Stimulated activated CD4-positive, alpha-beta T cell treated with anti-CD3 and anti-CD28 coated beads, Interleukin-12 subunit alpha, Interleukin-12 subunit beta, amount 100 ng/mL, for 4 hours (primary cell): Measurements from ENCODE around the gene SAMD1.

Source experiments
- DNase-seq: peaks from one replicate; pipeline ENCODE4 v3.0.0-alpha.2; 2020

The SAMD1 gene

DNA sequence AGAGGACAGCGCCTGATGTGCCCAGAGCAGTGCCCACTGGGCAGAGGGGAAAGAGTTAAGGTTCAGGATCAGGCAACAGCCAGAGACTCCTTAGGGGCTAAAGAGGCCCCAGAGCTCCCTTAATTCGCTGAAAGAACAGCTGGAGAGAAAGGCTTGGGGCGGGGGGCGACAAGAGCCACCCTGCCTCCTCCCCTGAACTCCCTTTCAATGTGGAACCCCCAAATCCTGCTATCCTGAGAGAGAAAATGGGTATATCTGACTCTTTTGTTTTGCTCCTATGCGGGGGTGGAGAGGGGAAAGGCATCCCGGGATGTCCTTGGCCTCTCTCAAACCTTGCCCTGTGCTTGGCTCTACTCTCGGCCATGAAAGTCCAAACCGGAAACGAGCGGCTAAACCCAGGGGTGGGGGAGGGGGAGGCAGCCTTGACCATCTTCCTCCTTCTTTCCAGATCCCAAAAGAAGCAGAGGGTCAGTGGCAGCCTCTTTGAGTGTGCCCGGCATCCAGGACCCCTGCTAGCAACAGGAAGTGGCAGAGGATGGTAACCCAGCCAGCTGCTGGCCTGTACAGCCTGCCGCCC lies 22.3 kb upstream of the SAMD1 start:
- no peak for DNase-seq

DNA sequence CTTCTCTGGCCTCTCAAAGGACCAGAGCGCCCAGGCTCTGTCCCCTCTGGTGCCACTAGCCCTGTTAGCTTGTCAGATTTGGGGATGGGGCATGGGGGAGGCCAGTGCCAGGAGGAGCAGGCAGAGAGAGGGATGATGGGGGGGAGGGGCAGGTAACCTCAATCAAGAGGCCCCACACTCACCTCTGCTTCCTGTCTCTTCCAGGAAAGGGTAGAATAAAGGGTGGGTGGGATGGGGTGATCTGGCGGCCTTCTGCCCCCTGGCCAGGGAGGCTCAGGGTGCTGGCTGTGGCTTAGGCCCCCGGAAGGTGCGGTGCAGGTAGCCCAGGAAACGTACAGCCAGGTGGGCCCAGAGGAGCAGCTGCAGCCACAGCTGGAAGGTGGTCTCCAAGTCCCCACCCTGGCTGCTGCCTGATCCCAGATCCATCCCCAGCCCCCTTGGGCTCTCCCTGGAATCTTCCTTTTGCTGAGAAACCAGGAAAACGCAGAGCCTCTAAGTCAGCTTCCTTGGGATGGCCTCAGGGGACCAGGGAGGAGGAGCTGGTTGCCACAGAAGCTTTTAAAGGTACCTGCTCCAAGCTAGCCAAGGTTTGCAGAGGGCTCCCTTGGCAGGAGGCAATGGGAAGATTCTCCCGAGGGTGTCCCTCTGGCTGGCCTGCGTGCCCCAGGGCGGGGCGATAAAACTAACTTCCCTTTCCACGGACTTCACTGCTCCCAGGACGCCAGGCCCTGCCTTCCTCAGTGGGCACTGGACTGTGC lies 21.7 kb upstream of the SAMD1 start:
- DNase-seq: no peak

DNA sequence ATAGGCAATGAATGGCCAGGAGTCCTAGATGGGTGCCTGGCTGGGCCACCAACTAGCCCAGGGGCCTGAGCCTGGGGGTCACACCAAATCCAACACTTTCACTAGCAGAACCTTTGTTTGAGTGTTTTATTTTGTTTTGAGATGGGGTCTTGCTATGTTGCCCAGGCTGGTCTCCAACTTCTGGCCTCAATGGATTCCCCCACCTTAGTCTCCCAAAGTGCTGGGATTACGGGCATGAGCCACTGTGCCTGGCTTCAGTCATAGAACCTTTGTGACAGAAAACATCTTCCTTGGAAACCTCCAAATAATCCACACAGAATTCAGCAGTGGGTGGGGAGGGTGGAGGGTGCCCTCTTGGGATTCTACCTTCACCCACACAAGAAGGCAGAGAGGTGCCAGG lies 20.9 kb upstream of the SAMD1 start:
- no peak for DNase-seq

DNA sequence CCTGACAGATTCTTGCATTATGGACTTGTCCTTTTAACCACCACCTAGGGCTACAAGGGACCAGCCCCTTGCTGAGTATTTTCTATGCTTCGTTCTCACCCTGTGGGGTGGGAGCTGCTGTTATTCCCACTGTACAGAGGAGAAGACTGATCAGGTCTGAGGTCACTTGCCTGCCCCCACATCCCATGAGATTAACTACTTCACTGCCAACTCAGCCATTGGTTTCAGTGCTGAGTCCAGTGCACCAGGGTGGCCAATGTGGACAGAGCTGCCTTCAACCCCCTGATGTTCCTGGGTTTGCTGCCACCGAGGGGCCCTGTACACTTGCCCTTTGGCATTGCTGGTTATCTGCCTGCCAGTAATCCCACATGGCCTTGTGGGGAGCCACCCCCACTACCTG lies 20.1 kb upstream of the SAMD1 start:
- no peak for DNase-seq

DNA sequence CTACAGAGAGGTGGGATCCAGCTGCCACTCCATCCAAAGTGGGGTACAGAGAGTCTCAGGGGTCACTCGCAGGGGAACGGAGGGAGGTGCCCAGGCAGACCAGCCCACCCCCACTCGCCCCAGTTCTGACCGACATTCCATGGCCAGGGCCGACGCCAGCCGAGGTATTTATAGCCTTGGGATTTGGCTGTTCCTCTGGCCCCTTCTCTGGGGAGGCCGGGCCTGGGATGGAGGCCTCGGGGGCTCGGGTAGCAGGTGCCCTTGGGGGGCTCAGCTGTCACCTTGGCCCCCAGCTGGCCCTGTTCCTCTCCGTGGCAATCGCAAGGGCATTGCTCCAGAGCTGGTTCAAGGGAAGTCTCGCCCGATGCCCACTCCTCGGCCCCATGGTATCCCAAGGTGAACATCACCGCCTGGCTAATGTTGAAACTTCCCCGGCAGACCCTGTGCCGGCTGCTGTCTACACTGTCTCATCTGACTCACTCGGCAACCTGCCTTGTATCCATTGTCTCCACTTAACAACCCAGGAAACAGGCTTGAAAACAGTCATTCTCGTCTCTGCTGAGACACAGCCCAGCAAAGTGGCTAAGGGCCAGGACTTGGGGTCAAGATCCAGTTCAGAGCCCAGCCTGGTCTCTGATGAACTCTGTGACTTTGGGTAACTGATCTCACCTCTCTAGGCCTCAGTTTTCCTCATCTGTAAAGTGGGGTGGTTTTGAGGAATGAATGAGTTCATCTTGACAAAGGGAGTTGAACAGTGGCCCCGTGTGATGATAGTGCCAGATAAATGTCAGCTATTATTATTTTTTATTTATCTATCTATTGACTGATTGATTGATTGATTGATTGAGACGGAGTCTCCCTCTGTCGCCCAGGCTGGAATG lies 17.3 kb upstream of the SAMD1 start:
- no peak for DNase-seq

DNA sequence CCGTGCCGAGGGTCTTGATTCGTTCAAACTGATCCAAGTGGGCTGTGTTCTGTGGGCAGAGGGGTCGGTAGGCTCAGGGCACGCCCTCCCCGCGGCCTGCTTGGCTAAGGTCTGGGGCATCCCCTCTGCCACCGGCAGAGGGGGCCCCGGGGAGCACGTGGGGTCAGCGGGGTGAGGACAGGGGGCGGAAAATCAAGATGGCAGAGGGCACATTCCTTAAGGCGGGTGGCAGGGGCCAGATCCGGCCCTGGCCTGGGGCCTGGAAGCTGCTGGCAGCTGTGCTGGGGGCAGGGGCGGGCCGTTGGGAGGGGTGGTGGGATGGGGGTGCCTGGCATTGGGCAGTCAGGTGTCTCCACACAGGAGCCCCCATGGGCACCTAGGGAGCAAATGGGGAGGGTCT lies 16.3 kb upstream of the SAMD1 start:
- DNase-seq: no peak

DNA sequence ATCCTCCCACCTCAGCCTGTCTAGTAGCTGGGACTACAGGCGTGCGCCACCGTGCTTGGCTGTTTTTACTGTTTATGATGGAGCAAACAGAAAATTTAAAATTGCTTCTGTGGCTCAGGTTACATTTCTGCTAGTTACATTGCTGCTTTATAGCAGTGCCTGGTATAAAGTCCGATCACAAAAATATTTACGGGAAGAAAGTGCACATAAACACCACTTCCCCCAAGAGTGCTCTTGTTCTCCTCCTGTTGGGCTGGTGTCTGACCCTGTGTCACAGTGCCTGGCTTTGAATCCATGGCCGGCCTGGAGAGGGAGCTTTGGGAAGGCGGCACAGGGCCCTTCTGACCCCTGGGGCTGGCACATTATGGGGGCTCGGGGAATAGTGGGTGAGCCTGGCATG lies 15.1 kb upstream of the SAMD1 start:
- DNase-seq: no peak

DNA sequence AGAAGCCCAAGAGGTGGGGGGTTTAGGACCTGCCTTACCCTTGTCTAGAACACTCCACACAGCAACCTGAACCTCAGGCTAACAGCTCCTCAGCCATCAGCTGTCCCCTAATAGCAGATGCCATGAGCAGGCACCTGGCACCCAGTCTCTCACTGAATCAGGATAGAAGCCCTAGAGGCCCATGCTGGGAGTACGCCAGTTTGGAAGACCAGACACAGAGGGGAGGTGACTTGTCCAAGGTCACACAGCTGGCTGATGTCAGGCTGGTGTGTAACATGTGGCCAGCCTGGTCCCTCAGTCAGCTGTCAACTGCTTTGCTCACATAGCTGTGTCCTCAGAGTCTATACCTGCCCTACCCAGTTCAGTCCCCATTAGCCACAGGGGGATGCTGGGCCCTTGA lies 12.8 kb upstream of the SAMD1 start:
- DNase-seq: no peak

DNA sequence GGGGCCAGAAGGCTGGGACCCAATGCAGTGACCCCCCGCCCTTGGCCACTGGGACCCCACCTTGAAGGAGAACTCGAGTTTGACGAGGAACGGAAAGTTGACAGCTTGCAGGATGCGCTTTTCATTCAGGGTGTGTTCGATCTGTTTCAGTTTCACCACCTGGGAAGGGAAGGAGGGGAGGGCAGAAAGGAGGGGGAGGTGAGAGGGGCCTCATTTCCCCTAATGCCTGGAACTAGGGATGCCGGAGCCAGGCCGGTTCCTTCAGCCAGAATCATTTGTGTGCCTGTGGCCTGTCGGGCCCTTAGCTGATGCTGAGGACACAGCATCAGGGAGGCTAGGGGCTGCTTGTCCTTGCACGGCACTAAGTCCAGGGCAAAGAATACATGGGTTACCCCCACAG lies 12.2 kb upstream of the SAMD1 start:
- DNase-seq: no peak

DNA sequence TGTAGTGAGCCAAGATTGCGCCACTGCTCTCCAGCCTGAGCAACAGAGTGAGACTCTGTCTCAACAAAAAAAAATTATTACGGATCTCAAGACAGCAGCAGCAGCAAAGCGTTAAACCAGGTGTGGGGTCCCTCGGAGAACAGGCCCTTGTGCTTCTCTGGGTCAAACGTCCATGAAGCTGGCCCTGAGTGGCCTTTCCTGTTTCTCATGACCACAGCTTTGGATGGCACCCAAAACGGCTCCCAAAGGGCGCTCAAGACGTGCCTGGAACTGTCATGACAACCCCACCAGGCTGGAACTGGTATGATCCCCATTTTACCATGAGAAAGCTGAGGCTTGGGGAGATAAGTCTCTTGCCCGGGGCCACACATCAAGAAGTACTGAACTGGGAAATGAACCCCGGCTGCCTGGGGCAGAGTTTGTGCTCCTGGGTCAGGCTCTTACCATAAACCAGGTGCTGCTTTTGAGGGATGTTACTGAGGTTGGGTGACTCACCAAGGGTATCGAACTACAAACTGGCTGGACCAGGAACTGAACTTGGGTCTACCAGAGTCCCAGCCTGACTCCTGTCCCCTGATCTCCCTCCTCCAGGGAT lies 11.6 kb upstream of the SAMD1 start:
- no peak for DNase-seq

DNA sequence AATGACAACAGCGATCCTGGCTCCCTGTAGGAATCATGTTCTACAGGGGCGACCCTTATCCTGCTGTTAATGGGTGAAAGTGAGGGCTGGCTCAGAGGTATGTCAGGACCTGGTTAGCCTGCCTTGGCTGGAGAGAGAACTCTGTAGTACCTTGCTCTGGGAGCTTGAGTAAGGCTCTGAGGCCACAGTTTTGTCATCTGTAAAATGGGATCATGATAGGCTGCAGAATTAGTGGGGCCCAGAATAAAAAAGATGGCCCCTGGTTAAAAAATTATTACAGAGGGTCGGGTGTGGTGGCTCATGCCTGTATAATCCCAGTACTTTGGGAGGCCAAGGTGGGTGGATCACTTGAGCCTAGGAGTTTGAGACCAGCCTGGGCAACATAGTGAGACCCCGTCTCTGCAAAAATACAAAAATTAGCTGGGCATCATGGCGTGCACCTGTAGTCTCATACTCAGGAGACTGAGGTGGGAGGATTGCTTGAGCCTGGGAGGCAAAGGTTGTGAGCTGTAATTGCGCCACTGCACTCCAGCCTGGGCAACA lies 10.5 kb upstream of the SAMD1 start:
- DNase-seq: no peak

DNA sequence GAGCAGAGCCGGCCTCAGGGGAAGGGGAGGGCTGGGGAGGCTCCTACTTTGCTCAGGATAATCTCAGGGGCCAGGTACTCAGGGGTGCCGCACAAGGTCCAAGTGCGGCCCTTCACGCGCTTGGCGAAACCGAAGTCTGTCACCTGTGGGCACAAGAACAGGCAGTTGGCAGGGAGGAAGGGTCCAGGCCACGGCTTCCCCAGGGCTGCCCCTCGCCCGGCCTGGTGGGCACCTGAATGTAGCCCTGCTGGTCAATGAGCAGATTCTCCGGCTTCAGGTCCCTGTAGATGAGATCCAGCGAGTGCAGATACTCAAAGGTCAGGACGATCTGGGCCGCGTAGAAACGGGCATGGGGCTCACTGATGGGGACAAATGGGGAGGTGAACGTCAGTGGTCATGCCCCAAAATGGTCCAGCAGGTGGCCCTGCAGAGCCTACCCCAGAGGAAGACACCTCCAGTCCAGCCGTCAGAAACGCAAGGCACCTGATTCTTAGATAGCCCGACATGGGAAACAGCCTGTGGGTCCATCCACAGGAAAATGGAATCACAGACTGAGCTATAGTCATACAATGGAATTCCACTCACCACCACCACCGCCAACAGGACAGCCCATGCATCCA lies 7.1 kb upstream of the SAMD1 start:
- DNase-seq: no peak

DNA sequence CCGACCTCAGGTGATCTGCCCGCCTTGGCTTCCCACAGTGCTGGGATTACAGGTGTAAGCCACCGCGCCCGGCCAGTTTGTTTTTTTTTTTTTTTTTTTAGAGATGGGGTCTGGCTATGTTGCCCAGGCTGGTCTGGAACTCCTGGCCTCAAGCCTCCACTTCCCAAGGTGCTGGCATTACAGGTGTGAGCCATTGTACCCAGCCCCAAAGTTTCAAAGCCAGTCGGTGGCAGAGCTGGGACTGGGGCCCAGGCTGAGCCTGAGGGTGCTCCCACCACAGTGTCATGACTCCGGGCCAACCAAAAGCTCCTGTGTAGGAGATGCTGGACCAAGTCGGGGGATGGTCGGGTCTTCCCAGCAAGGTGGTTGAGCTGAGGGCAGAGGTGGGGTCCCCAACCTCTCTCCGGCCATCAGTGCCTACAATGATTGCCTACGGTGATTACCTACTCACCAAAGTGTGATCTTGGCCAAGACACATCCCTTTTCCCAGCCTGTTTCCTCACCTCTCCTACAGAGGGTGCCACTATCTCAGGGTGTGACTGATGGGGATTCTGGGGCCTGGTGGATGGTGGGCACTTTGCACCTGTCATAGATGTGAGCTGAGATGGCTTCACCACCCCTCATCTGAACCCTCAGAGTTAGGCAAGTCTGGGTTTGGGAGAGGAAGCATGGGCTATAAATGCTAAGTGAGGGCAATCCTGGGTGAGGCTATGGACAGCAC lies 5.9 kb upstream of the SAMD1 start:
- no peak for DNase-seq

DNA sequence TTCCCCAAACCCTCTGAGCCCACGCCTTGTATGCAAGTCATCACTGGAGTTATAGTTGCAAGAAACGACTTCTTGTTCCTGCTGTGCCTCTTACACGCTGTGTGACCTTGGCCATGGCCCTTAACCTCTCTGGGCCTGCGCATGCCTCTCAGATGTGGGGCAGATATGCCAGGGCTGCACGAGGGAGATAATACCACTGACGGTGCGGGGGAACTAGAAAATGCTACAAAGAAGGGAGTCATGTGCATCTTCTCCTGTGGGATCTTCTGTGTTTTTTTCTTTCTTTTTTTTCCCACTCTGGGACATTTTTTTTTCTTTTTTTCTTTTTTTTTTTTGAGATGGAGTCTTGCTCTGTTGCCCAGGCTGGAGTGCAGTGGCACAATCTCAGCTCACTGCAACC lies 4.3 kb upstream of the SAMD1 start:
- no peak for DNase-seq

DNA sequence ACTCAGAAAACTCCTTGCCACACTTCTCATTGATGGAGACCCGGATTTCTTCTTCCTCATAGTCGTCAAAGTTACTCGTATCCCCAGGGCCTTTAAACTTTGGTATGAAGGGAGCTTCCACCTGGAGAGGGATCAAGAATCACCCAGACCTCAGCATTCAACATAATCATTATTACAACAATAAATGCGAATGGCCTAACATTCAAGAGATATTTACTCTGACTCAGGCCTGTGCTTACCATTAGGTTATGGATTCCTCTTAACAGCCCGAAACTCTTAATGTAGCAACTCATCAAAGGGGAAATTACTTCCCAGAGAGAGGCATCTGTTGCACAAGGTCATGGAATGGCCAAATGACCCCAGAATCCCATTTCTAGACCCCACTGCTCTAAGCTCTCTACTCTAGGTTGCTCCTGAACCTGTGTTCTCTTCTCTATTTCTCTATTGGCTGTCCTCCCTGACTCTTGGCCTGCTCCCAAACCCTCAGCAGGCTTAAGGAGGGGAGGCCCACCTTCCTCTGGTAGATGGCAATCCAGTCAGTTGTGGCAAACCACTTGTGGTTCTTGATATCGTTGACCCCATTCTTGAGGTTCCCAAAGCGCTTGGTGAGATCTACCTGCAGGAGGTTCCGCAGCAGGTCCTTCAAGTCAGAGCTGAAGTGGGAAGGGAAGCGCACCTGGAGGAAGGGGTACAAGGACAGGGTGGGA lies 2.7 kb upstream of the SAMD1 start:
- DNase-seq: no peak

DNA sequence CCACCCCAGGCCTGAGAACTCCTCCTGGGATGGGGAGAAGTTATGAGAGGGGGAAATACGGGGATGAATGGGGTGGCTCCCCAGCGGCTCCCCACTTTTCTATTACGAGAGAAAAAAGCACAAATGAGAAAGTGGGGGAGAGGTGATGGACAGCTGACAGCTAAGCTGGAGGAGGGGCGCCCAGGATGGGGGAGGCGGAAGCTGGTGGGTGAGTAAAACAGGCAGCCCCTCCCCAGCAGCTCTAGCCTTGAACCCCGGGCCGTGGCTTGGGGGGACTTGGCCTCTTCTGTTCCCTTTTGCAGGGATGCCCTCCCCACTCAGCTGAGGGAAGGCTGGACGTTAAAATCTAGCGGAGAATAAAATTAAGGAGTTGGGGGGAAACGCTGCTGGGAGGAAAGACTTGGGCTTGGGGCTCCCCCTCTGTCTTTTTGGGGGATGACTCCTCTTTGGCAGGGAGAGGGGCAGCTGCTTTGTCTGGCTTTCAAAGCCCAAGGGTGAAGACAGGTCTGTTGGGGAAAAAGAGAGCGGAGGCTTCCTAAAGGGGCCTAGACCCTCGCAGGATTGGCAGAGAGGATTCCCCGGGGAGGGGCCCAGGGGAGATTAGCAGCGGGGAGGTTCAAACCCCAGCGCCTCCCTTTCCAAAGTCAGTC lies 1.4 kb upstream of the SAMD1 start:
- no peak for DNase-seq

DNA sequence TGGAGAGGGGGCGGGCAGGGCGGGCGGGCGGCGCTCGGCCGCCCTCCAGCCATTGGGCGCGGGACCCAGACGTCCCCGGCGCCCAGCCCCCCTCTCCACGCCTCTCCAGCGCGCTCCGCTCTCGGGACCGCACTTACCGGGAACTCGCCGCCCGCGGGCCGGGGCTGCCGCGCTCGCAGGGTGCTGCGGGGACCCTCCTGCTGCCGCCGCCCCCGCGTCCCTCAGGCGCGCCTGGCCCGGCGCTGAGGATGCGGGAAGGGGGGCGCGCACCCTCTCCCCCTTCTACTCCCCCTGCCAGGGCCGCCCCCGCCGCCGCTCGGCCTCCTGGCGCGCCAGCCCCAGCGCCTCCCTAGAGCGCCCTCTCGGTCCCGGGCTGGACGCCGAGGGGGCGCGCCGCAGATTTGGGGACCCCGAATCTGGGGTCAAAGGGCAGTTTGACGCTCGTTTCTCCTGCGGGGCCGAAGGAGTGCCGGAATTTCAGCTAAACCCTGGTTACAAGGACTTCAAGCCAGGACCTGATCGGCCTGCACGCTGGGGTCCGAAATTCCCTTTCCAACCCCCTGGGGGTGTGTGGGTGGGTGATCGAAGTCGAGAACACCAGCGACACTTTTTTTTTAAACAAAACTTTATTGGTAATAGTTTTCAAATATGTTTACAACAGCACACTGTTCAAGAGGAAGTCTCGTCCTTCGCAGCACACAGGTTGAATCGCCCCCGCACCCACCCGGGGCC lies 696 bp upstream of the SAMD1 start:
- DNase-seq: peak; percentile 50

DNA sequence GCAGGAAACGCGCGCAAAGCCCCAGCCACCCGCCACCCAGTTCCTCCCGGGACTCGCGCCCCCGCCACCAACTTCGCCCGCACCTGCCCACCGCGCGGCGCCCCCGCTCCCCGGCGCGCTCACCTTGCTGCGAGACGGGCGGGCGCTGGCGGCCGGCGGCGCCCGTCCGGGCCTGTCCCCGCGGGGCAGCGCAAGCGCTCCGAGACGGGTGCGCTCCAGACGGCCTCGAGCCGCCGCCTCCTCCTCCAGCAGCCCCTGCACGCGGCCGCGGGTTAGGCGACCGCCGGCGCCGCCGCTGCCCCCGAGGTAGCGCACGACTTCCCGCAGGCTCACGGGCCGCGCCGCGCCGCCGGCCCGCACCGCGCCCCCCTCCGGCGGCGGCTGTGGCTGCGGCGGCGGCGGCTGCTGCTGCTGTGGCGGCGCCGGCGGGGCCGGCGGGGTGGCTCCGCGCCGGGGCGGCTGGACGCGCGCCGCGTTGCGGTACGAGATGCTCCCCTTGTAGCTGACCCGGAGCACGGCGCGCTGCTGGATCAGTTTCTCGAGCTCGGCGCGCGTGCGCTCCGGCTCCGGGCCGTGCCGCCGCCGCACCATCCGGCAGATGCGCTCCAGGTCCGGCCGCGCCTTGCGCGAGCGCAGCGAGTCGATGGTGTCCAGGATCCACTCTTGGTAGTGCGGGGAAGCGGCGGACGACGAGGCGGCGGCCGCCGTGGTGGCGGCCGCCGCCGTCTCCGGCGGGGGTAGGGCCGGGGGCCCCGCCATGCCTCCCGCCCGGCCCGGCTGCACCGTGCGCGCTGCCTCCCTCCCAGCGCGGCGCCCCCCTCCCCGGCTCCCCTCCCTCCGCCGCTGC lies 666 bp downstream of the SAMD1 start:
- peak; percentile 54 for DNase-seq

DNA sequence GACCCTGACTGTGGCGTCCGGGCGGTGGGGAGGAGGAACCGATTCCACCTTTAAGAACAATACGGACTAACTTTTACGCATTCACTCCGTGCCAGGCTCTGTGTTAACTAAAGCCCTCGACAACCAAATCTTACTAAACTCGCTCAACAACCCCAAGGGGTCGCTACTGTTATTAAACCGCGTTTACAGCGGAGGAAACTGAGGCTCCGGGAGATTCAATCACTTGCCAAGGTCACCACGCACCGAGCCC lies 1.2 kb downstream of the SAMD1 start:
- no peak for DNase-seq
